Thymus (tissue), 11 donors: ENCODE data around the gene LCN12. TPM values are rescaled to one million over a fixed set of nuclear protein-coding genes. Genes with fewer than 3 reads are reported as not detected.

Experiments
- DNase-seq, 9 donors: peaks; one replicate each; pipeline ENCODE4 v3.0.0-alpha.2; 2013; ENCODE audit warnings: low spot score in 9 of 9, low read depth in 6 of 9, missing footprints in 1 of 9
- H3K27ac ChIP-seq, 2 donors: one replicate each; pipeline ENCODE4 v1.5.1; 2013; ENCODE audit warnings: control low read depth in 1 of 2, low read depth in 1 of 2, low read length in 1 of 2, mild to moderate bottlenecking in 1 of 2, moderate library complexity in 1 of 2
- H3K27me3 ChIP-seq, 2 donors: one replicate each; pipeline ENCODE4 v1.5.1; 2013; ENCODE audit warnings: low read length in 1 of 2; ENCODE audit not compliant: control insufficient read depth in 2 of 2, insufficient read depth in 1 of 2
- H3K36me3 ChIP-seq, 2 donors: one replicate each; pipeline ENCODE4 v1.5.1; 2013; ENCODE audit warnings: low read length in 1 of 2, mild to moderate bottlenecking in 1 of 2, moderate library complexity in 1 of 2; ENCODE audit not compliant: control insufficient read depth in 2 of 2, insufficient read depth in 2 of 2
- H3K4me1 ChIP-seq, 2 donors: one replicate each; pipeline ENCODE4 v1.5.1; 2013; ENCODE audit warnings: low read length in 2 of 2; ENCODE audit not compliant: control insufficient read depth in 2 of 2, insufficient read depth in 2 of 2
- H3K4me3 ChIP-seq, 2 donors: one replicate each; pipeline ENCODE4 v1.5.1; 2013; ENCODE audit warnings: low read length in 2 of 2, control low read depth in 1 of 2, mild to moderate bottlenecking in 1 of 2
- H3K9me3 ChIP-seq, 2 donors: one replicate each; pipeline ENCODE4 v1.5.1; 2013; ENCODE audit warnings: low read length in 1 of 2, mild to moderate bottlenecking in 1 of 2; ENCODE audit not compliant: control insufficient read depth in 2 of 2, insufficient read depth in 1 of 2
- WGBS: extraction: QIAGEN DNeasy Blood & Tissue Kit; methylation state at CpG from one replicate; pipeline ENCODE4 v1.1.7; 2013; 5-methylcytosine and 5-hydroxymethylcytosine counted together
- polyA plus RNA-seq: library from polyadenylated mRNA; stranded (reverse); fragments of 200-250 nt; gene quantifications from one replicate; pipeline ENCODE4 v1.2.3, GENCODE V29; 2013
- total RNA-seq: library from RNA; stranded (reverse); fragments of 120-200 nt; gene quantifications from one replicate; pipeline ENCODE4 v1.2.4, GENCODE V29; 2013
- donor health status: healthy.

LCN12 gene
- total and polyA plus RNA-seq, 2 donors: 4.2 to 14.4 TPM

DNA sequence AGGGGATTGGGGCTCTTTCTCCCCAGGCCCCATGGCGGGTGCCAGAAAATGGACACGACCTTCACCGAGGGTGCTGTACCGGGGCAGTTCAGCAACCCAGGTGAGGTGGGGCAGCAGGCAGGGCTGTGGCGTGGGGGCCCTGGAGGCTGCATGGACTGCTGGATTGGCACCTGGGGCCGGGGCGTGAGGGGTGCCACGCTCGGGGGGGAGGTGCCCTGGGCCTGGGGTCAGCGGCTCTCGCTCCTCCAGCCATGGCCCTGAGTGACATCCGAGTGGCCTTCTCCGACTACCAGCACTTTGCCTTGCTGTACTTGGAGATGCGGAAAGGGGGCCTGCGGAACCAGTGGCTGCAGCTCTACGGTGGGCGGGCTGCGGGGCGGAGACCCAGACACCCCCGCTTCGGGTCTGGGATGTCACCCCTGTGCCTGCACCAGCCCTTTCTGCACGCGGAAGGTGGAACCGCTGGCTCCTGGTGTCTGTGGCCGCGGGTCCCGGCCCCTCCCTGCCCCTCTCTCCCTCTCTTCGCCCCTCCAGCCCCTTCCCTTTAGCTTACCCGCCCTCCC is 32.5 kb downstream of the LCN12 start:
- WGBS: 49% methylated on average over 29 of the region's 29 CpGs
- Histone ChIP-seq H3K36me3 (no peaks in the 10 kb centered on the region), H3K9me3 (no peaks in the 10 kb centered on the region), H3K4me1 (peaks cover 2 to 6% of the 10 kb centered on the region in 2 donors), H3K4me3 (peak overlapping the region in 1 of 2 donors; percentile 41), H3K27ac (no peak overlapping the region), H3K27me3 (peaks cover 41 to 95% of the 10 kb centered on the region in 2 donors)
- no peak for DNase-seq

DNA sequence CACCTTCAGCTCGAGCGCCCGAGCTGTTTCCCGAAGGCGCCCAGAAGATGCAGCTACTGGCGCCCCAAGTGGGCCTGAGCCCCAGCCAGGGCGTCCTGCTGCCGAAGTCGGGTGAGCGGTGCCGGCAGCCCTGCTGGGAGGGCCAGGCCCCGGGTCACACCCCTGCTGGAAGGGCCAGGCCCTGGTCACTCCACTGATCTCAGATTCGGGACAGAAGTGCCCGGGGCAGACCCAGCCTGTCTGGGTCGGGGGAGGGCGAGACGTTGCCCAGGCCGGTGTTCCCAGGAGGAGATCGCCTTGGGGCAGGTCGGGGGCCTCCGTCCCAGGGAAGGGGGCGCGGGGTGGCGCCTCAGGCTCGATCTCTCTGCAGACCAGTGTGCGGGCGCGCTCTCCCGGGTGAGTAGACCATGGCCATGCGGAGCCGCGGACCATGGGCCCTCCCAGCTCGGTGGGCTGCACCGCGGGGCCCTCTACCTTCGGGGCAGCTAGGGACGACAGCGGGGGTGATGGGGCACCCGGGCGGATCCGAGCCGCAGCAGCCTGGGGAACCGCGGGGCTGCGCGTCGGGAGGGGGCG is 33.0 kb downstream of the LCN12 start:
- H3K27me3 ChIP-seq: peaks cover 41 to 95% of the 10 kb centered on the region in 2 donors
- H3K9me3 ChIP-seq: no peaks in the 10 kb centered on the region
- peaks cover 2 to 6% of the 10 kb centered on the region in 2 donors for H3K4me1 ChIP-seq
- DNase-seq: no peak
- peak overlapping the region in 1 of 2 donors; percentile 41 for H3K4me3 ChIP-seq
- no peak overlapping the region for H3K27ac ChIP-seq
- no peaks in the 10 kb centered on the region for H3K36me3 ChIP-seq
- WGBS: 8% methylated on average over 48 of the region's 48 CpGs

GRCh38 chr9:136985853-136986252 is 33.8 kb downstream of the LCN12 start:
- no peaks in the 10 kb centered on the region for H3K36me3 ChIP-seq
- no peak for DNase-seq
- peaks cover 46 to 96% of the 10 kb centered on the region in 2 donors for H3K27me3 ChIP-seq
- H3K4me1 ChIP-seq: peaks cover 2 to 6% of the 10 kb centered on the region in 2 donors
- no peak overlapping the region for H3K27ac ChIP-seq
- peak overlapping the region in 1 of 2 donors; percentile 41 for H3K4me3 ChIP-seq
- 26% methylated on average over 33 of the region's 33 CpGs for whole genome bisulfite sequencing
- H3K9me3 ChIP-seq: peaks cover 2 to 6% of the 10 kb centered on the region in 2 donors

DNA sequence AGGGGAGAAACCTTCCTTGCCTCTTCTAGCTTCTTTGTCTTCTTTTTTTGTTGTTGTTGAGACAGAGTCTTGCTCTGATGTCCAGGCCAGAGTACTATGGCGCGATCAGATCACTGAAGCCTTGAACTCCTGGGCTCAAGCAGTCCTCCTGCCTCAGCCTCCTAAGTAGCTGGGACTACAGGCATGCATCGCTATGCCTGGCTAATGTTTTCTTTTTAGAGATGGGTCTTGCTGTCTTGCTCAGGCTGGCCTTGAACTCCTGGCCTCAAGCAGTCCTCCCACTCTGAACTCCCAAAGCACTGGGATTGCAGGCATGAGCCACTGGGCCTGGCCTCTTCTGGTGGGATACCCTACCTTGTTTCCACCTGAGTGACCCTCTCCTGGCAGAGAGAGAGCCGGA is 36.8 kb downstream of the LCN12 start:
- Histone ChIP-seq H3K27ac (no peak overlapping the region), H3K4me1 (peaks cover 11 to 20% of the 10 kb centered on the region in 2 donors)
- 97% methylated on average over 4 of the region's 4 CpGs for WGBS

DNA sequence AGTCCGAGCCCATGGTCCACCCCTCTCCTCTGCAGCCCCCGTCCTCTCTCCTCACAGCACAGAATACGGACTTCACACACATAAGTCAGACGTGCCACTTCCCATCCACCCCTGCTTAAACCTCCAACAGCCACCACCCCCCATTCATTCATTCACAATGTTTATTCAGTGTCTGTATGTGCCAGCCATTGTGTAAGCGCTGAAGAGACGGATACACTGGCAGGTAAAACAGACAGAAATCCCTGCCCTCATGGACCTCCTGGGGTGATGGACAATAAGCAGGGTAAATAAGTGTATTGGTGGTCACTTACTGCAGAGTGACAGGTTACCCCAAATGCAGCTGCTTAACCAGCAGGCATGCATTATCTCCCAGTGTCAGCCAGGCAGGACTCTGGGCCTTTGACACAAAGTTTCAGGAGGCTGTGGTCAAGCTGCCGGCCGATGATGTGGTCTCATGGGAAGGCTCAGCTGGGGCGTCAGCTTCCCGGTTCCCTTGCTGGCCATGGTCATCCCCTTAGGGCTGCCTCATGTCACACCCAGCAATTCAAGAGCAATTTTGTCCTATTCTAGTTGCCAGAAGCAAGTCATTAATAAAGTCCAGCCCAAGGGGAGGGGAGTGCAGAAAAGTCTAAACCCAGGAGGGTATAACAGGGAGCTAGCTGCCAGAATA is 38.3 kb downstream of the LCN12 start:
- Histone ChIP-seq H3K4me3 (no peak overlapping the region), H3K36me3 (peaks cover 8 to 16% of the 10 kb centered on the region in 2 donors), H3K9me3 (peaks cover 2 to 9% of the 10 kb centered on the region in 2 donors), H3K4me1 (peaks cover 9 to 25% of the 10 kb centered on the region in 2 donors), H3K27me3 (peaks cover 27 to 75% of the 10 kb centered on the region in 2 donors), H3K27ac (no peak overlapping the region)
- no peak for DNase-seq
- WGBS: 94% methylated on average over 10 of the region's 10 CpGs

More for the DNA sequence above, 36.8 kb downstream of the LCN12 start:
- Histone ChIP-seq H3K36me3 (peaks cover 5% of the 10 kb centered on the region in 2 donors), H3K9me3 (peaks cover 2 to 9% of the 10 kb centered on the region in 2 donors), H3K4me3 (no peak overlapping the region), H3K27me3 (peaks cover 42 to 77% of the 10 kb centered on the region in 2 donors)
- DNase-seq: no peak

GRCh38 chr9:136991993-136992818 is 40.1 kb downstream of the LCN12 start, which contains the start of gene PAXX:
Gene PAXX, plus strand, starts transcription at chr9:136992422. Its CDS starts 22 bp downstream, at chr9:136992444.
- WGBS: 1% methylated on average over 92 of the region's 92 CpGs
- Histone ChIP-seq H3K4me1 (peaks cover 20 to 43% of the 10 kb centered on the region in 2 donors), H3K27me3 (peaks cover 19 to 75% of the 10 kb centered on the region in 2 donors), H3K27ac (peak within 1 kb of the TSS; percentile 68 to 89), H3K36me3 (peaks cover 8 to 16% of the 10 kb centered on the region in 2 donors), H3K4me3 (peak within 1 kb of the TSS; percentile 84 to 92), H3K9me3 (peaks cover 2 to 19% of the 10 kb centered on the region in 2 donors)
- peak; percentile 45 to 93 (median 81) for DNase-seq

- DNase-seq: no peak
- peaks cover 2 to 24% of the 10 kb centered on the region in 2 donors for H3K9me3 ChIP-seq
- peaks cover 22 to 75% of the 10 kb centered on the region in 2 donors for H3K27me3 ChIP-seq
- H3K4me3 ChIP-seq: peak overlapping the region; percentile 84 to 92
- peaks cover 8 to 16% of the 10 kb centered on the region in 2 donors for H3K36me3 ChIP-seq
- peaks cover 25 to 50% of the 10 kb centered on the region in 2 donors for H3K4me1 ChIP-seq
- WGBS: 54% methylated on average over 18 of the region's 18 CpGs
- peak overlapping the region; percentile 68 to 89 for H3K27ac ChIP-seq
Observed at GRCh38 chr9:136992819-136993369, 40.8 kb downstream of the LCN12 start.

DNA sequence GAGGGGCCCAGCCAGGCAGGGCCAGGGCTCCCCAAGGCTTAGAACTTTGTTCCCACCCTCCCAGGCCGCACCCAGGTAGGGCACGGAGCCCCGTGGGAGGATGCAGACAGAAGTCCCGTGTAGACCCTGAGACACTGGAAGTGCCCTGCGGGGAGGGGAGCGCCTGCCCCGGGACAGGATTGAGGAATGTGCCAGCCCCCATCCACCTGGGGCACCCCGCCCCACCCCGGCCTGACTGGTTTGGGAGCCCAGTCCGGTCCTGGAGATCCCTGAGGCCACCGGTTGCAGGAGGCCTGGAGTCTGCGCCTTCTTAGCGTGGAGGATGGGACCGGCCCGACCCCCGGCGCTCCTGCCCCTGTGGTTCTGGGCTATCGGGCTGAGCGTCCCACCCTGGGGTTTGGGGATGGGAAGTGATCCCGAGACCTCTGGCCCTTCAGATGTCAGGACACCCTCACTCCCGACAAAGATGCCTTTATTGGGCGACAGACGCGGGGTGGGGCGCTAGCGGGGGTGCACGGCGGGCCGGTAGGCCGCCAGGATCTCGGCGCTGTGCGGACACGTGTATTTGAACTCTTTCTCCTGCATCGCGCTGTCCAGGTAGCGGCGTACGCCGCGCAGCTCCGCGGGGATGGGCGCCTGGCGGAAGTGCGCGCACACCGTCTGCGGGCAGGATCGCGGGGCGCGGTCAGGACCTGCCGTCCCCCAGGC is 42.3 kb downstream of the LCN12 start:
- peaks cover 2 to 27% of the 10 kb centered on the region in 2 donors for H3K9me3 ChIP-seq
- no peak overlapping the region for H3K27ac ChIP-seq
- peaks cover 25 to 57% of the 10 kb centered on the region in 2 donors for H3K4me1 ChIP-seq
- no peak for DNase-seq
- peak overlapping the region in 1 of 2 donors; percentile 92 for H3K4me3 ChIP-seq
- peaks cover 24 to 74% of the 10 kb centered on the region in 2 donors for H3K27me3 ChIP-seq
- peaks cover 8 to 16% of the 10 kb centered on the region in 2 donors for H3K36me3 ChIP-seq
- 89% methylated on average over 54 of the region's 54 CpGs for WGBS
